PFSK-1 (cell line): ENCODE results near the gene PTPDC1.

Experiments used
- POLR2AphosphoS5 ChIP-seq: IDR thresholded peaks from 2 replicates; pipeline ENCODE4 v1.6.1; 2012; ENCODE audit warnings: low read depth, mild to moderate bottlenecking, control low read depth, low read length, moderate library complexity
- TAF1 ChIP-seq: IDR thresholded peaks from 2 replicates; pipeline ENCODE4 v1.6.1; 2012; ENCODE audit warnings: low read length, control low read depth, borderline replicate concordance; ENCODE audit not compliant: insufficient read depth
- TF ChIP-seq, protein P1 (sequence below), 2 experiments: IDR thresholded peaks; 2 replicates each; pipeline versions ENCODE4 v1.6.1 to v1.8.0; 2011 to 2012; ENCODE audit warnings: low read depth in 2 of 2, low read length in 2 of 2, control low read depth in 1 of 2, inconsistent platforms in 1 of 2, mild to moderate bottlenecking in 1 of 2, moderate library complexity in 1 of 2; ENCODE audit not compliant: insufficient read depth in 1 of 2

DNA sequence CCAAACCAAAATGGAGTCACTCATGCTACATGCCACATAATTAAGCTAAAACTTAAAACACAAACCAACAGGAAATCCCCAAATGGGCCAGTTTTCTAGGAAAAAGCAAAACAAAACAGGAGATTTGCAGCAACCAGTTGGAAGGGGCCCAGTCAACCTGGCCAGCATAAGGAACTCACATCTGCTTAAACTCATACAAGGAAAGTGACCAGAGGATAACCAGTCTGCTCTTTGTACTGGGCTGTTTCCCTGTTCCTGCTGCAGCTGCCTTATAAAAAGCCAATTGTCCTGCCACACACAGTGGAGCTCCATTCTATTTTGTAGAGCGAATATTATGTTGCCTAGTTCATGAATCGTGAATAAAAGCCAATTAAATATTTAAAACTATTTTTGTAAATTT, 29.5 kb upstream of the PTPDC1 start:
- no peak for TF ChIP-seq POLR2AphosphoS5
- TF ChIP-seq, protein P1, sequence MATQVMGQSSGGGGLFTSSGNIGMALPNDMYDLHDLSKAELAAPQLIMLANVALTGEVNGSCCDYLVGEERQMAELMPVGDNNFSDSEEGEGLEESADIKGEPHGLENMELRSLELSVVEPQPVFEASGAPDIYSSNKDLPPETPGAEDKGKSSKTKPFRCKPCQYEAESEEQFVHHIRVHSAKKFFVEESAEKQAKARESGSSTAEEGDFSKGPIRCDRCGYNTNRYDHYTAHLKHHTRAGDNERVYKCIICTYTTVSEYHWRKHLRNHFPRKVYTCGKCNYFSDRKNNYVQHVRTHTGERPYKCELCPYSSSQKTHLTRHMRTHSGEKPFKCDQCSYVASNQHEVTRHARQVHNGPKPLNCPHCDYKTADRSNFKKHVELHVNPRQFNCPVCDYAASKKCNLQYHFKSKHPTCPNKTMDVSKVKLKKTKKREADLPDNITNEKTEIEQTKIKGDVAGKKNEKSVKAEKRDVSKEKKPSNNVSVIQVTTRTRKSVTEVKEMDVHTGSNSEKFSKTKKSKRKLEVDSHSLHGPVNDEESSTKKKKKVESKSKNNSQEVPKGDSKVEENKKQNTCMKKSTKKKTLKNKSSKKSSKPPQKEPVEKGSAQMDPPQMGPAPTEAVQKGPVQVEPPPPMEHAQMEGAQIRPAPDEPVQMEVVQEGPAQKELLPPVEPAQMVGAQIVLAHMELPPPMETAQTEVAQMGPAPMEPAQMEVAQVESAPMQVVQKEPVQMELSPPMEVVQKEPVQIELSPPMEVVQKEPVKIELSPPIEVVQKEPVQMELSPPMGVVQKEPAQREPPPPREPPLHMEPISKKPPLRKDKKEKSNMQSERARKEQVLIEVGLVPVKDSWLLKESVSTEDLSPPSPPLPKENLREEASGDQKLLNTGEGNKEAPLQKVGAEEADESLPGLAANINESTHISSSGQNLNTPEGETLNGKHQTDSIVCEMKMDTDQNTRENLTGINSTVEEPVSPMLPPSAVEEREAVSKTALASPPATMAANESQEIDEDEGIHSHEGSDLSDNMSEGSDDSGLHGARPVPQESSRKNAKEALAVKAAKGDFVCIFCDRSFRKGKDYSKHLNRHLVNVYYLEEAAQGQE (IDR thresholded peaks at IDR 0.05; ENCODE audit: insufficient read depth in 1 of 2, low read depth in 2 of 2, low read length in 2 of 2), result no peak
- TF ChIP-seq TAF1, result no peak
